GM12878 (cell line): Measurements from ENCODE around the gene AKAP8. TPM values are rescaled to one million over a fixed set of nuclear protein-coding genes. Genes with fewer than 3 reads are reported as not detected.
A peak's percentile ranks its signal among the peaks of the same experiment; 100 is the strongest.

Source experiments
- ATAC-seq: fragments of 200-7000 bp; cut with Tn5 transposase; 3 replicates; pipeline ENCODE4 v1.9.1; 2020; ENCODE audit warnings: mild to moderate bottlenecking, moderate library complexity
- BruUV-seq: library from RNA; stranded (reverse); fragments of 400-500 nt; replicated peaks from 2 replicates; lab custom pipeline; 2021; lab: Mats Ljungman, UMichigan
- CTCF ChIA-PET: fragments of 300-600 bp; sonication (Branson Sonifier 250); formaldehyde crosslinking; extraction: SDS; loops from one replicate; lab custom pipeline; 2021; ENCODE audit warnings: inconsistent platforms; lab: Yijun Ruan, JAX
- POLR2A ChIA-PET: fragments of 350-600 bp; formaldehyde crosslinking; extraction: SDS; loops from one replicate; lab custom pipeline; 2021; ENCODE audit warnings: inconsistent platforms; lab: Charles Lee
- RAD21 ChIA-PET: fragments of 300-600 bp; sonication (Branson Sonifier 250); formaldehyde crosslinking; loops from one replicate; lab custom pipeline; 2023; ENCODE audit warnings: antibody characterized with exemption; ENCODE audit not compliant: unreplicated experiment; lab: Charles Lee
- SMC1A ChIA-PET: fragments of 300-600 bp; sonication (Branson Sonifier 250); formaldehyde crosslinking; loops from one replicate; lab custom pipeline; 2023; ENCODE audit not compliant: unreplicated experiment, uncharacterized antibody; lab: Charles Lee
- DNase-seq: peaks from one replicate; pipeline ENCODE4 v3.0.0-alpha.2; 2011; ENCODE audit warnings: low read depth, low spot score
- FAIRE-seq: peaks from 3 replicates; lab custom pipeline; 2011; peaks lifted over from hg19 to GRCh38; lab: Jason Lieb, UNC
- H2AFZ ChIP-seq: 2 replicates; pipeline ENCODE4 v1.6.0; 2011; ENCODE audit warnings: low read depth, low read length, control low read depth; ENCODE audit not compliant: control insufficient read depth
- H3K27ac ChIP-seq: 2 replicates; pipeline ENCODE4 v1.5.1; 2011; ENCODE audit warnings: control low read depth; ENCODE audit not compliant: control insufficient read depth, insufficient read depth
- H3K27me3 ChIP-seq, 2 experiments: replicated peaks in 1 of 2; 2 replicates each; pipeline versions ENCODE4 v1.6.0 to v1.6.1; 2011; ENCODE audit warnings: low read length in 1 of 2; ENCODE audit not compliant: control insufficient read depth in 2 of 2, insufficient read depth in 2 of 2
- H3K36me3 ChIP-seq, 2 experiments: 2 replicates each; pipeline ENCODE4 v1.5.1; 2011; ENCODE audit warnings: low read length in 1 of 2; ENCODE audit not compliant: control insufficient read depth in 2 of 2, insufficient read depth in 2 of 2
- H3K4me1 ChIP-seq: 2 replicates; pipeline ENCODE4 v1.6.1; 2011; ENCODE audit warnings: mild to moderate bottlenecking, low read length, moderate library complexity, mixed read lengths; ENCODE audit not compliant: control insufficient read depth, insufficient read depth
- H3K4me2 ChIP-seq: 2 replicates; pipeline ENCODE4 v1.6.0; 2011; ENCODE audit warnings: control low read depth; ENCODE audit not compliant: control insufficient read depth, insufficient read depth
- H3K4me3 ChIP-seq: fragments of 200-600 bp; sonication (generic); 2 replicates; pipeline ENCODE4 v1.5.1; 2016
- H3K79me2 ChIP-seq: 2 replicates; pipeline ENCODE4 v1.6.0; 2011; ENCODE audit warnings: low read length; ENCODE audit not compliant: control insufficient read depth, insufficient read depth
- H3K9ac ChIP-seq: 2 replicates; pipeline ENCODE4 v1.8.0; 2011; ENCODE audit warnings: low read length, control low read depth, mixed read lengths; ENCODE audit not compliant: control insufficient read depth, insufficient read depth
- H3K9me3 ChIP-seq: replicated peaks from 3 replicates; pipeline ENCODE4 v1.5.1; 2011; ENCODE audit warnings: mild to moderate bottlenecking, low read length; ENCODE audit not compliant: control insufficient read depth, insufficient read depth
- H4K20me1 ChIP-seq: 2 replicates; pipeline ENCODE4 v1.6.0; 2011; ENCODE audit not compliant: control insufficient read depth, insufficient read depth
- ASH2L ChIP-seq: fragments of 300-600, 200-600 bp; sonication (generic); IDR thresholded peaks from 2 replicates; pipeline ENCODE4 v1.6.1; 2017; ENCODE audit warnings: low read depth, mild to moderate bottlenecking, borderline replicate concordance
- BRCA1 ChIP-seq: IDR thresholded peaks from 2 replicates; pipeline ENCODE4 v1.6.1; 2011; ENCODE audit warnings: low read depth, low read length, improper control_type of control experiment
- CHD4 ChIP-seq: fragments of 200-600 bp; sonication (generic); IDR thresholded peaks from 2 replicates; pipeline ENCODE4 v1.6.1; 2016; ENCODE audit warnings: mild to moderate bottlenecking
- ESRRA ChIP-seq: IDR thresholded peaks from 2 replicates; pipeline ENCODE4 v1.6.1; 2012; ENCODE audit warnings: mild to moderate bottlenecking, low read length, improper control_type of control experiment
- KAT2A ChIP-seq: conservative IDR thresholded peaks from 2 replicates; pipeline ENCODE4 v1.6.1; 2011; ENCODE audit warnings: low read depth, low read length; ENCODE audit not compliant: control insufficient read depth
- KDM1A ChIP-seq: fragments of 200-600 bp; sonication (generic); IDR thresholded peaks from 2 replicates; pipeline ENCODE4 v1.6.1; 2016; ENCODE audit warnings: borderline replicate concordance
- MTA3 ChIP-seq: IDR thresholded peaks from 2 replicates; pipeline ENCODE4 v1.6.1; 2012; ENCODE audit warnings: low read length, inconsistent platforms, borderline replicate concordance
- NFXL1 ChIP-seq: fragments of 450-650 bp; IDR thresholded peaks from 2 replicates; pipeline ENCODE4 v1.6.1; 2017; ENCODE audit warnings: antibody characterized with exemption, mild to moderate bottlenecking, borderline replicate concordance
- RBBP5 ChIP-seq: fragments of 200-600 bp; sonication (generic); conservative IDR thresholded peaks from 2 replicates; pipeline ENCODE4 v1.6.1; 2016
- RFX5 ChIP-seq: IDR thresholded peaks from 2 replicates; pipeline ENCODE4 v1.6.1; 2011; ENCODE audit warnings: low read depth, low read length, improper control_type of control experiment
- TAF1 ChIP-seq: IDR thresholded peaks from 2 replicates; pipeline ENCODE4 v1.6.1; 2011; ENCODE audit warnings: mild to moderate bottlenecking, low read depth, low read length, borderline replicate concordance
- WRNIP1 ChIP-seq: IDR thresholded peaks from 2 replicates; pipeline ENCODE4 v1.6.1; 2011; ENCODE audit warnings: low read depth, low read length, improper control_type of control experiment, borderline replicate concordance
- YY1 ChIP-seq: IDR thresholded peaks from 2 replicates; pipeline ENCODE4 v1.6.1; 2011; ENCODE audit warnings: low read depth, mild to moderate bottlenecking, low read length
- WGBS: methylation state at CpG from one replicate; pipeline ENCODE4 v1.1.6; 2016; ENCODE audit warnings: low lambda C conversion rate; ENCODE audit not compliant: insufficient replicate concordance, insufficient coverage; ENCODE audit errors: missing lambda C conversion rate; 5-methylcytosine and 5-hydroxymethylcytosine counted together
- in situ Hi-C: fragments of 300-500 bp; cut with MboI; formaldehyde crosslinking; loops from 9 replicates; pipeline ENCODE4 v1.14.3; 2018; ENCODE audit warnings: mixed read lengths
- intact Hi-C: fragments of 100-400 bp; cut with micrococcal nuclease; formaldehyde crosslinking; loops from one replicate; pipeline ENCODE4 v1.14.2; 2022; ENCODE audit not compliant: unreplicated experiment
- polyA plus RNA-seq, 11 experiments: library from polyadenylated mRNA; depleted of rRNA in 4 of 11; unstranded in 6 of 11; stranded (reverse) in 5 of 11; fragments of >200 nt; fragmentation: Nextera tagmentation in 4 of 11; fragmentation: Illumina TruSeq in 1 of 11; extraction: Ambion mirVana in 4 of 11; extraction: Trizol in 1 of 11; gene quantifications; 1 replicate in 1 of 11; 2 replicates in 10 of 11; pipeline versions ENCODE4 v1.2.1 to v1.2.3, GENCODE V29; 2011 to 2016; ENCODE audit warnings: inconsistent platforms in 2 of 11, missing spikeins in 2 of 11, low read depth in 1 of 11
- total RNA-seq, 4 experiments: library from RNA; depleted of rRNA in 3 of 4; stranded (reverse); fragments of >200 nt in 3 of 4; fragmentation: Illumina TruSeq in 1 of 4; extraction: Trizol in 1 of 4; gene quantifications; 2 replicates each; pipeline versions ENCODE4 v1.2.1 to v1.2.3, GENCODE V29; 2013 to 2021
- TF ChIP-seq, protein P1 (sequence below): fragments of 450-650 bp; IDR thresholded peaks from 2 replicates; pipeline ENCODE4 v1.6.1; 2017; ENCODE audit warnings: antibody characterized with exemption, mild to moderate bottlenecking, moderate library complexity
- TF ChIP-seq, protein P2 (sequence below): IDR thresholded peaks from 2 replicates; pipeline ENCODE4 v1.6.1; 2012; ENCODE audit warnings: low read length, inconsistent platforms
- TF ChIP-seq, protein P3 (sequence below): fragments of 450-650 bp; formaldehyde crosslinking; IDR thresholded peaks from 2 replicates; pipeline ENCODE4 v1.4.0; 2022; ENCODE audit warnings: mild to moderate bottlenecking, moderate library complexity

Gene AKAP8
- total and polyA plus RNA-seq, 10 of the 15 experiments (the other 5 are each of a cell fraction or from before 2014, with no cell fraction given): 5.3 to 57.7 (median 20.6) TPM

DNA sequence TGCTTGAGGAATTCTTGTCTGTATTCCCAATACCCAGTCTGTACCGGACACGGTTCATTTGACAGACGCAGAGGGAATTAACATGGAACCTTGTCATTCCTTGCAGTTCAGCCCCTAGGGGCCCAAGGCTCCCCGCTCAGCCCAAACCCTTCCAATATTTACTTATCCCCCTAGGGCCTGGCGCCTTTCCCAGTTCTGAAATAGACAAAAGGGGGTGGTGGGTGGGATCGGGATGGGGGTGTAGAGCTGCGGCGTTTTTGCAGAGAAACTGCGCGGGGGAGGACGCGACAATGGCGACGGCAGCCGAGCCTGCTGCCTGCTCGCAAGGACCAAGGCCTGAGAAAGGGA is 38.6 kb upstream of the AKAP8 start:
- ATAC-seq (no peak), DNase-seq (no peak), FAIRE-seq (no peak)
- RAD21 ChIA-PET: interaction anchor here (0.7 to 2.6 kb wide), 13 partner anchors 11 to 767 kb away, joined by 3 to 43 read pairs (median 3); partner anchors contain the start of genes AKAP8, FAM32A and RASAL3
- no peak for TF ChIP-seq YY1
- TF ChIP-seq BRCA1: no peak
- no peak for TF ChIP-seq NFXL1
- TF ChIP-seq MTA3: no peak
- TF ChIP-seq KAT2A: no peak
- no peak for TF ChIP-seq ASH2L
- TF ChIP-seq, protein P1, sequence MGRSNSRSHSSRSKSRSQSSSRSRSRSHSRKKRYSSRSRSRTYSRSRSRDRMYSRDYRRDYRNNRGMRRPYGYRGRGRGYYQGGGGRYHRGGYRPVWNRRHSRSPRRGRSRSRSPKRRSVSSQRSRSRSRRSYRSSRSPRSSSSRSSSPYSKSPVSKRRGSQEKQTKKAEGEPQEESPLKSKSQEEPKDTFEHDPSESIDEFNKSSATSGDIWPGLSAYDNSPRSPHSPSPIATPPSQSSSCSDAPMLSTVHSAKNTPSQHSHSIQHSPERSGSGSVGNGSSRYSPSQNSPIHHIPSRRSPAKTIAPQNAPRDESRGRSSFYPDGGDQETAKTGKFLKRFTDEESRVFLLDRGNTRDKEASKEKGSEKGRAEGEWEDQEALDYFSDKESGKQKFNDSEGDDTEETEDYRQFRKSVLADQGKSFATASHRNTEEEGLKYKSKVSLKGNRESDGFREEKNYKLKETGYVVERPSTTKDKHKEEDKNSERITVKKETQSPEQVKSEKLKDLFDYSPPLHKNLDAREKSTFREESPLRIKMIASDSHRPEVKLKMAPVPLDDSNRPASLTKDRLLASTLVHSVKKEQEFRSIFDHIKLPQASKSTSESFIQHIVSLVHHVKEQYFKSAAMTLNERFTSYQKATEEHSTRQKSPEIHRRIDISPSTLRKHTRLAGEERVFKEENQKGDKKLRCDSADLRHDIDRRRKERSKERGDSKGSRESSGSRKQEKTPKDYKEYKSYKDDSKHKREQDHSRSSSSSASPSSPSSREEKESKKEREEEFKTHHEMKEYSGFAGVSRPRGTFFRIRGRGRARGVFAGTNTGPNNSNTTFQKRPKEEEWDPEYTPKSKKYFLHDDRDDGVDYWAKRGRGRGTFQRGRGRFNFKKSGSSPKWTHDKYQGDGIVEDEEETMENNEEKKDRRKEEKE: no peak
- no peak for TF ChIP-seq WRNIP1
- TF ChIP-seq, protein P2, sequence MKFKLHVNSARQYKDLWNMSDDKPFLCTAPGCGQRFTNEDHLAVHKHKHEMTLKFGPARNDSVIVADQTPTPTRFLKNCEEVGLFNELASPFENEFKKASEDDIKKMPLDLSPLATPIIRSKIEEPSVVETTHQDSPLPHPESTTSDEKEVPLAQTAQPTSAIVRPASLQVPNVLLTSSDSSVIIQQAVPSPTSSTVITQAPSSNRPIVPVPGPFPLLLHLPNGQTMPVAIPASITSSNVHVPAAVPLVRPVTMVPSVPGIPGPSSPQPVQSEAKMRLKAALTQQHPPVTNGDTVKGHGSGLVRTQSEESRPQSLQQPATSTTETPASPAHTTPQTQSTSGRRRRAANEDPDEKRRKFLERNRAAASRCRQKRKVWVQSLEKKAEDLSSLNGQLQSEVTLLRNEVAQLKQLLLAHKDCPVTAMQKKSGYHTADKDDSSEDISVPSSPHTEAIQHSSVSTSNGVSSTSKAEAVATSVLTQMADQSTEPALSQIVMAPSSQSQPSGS: no peak
- TF ChIP-seq, protein P3, sequence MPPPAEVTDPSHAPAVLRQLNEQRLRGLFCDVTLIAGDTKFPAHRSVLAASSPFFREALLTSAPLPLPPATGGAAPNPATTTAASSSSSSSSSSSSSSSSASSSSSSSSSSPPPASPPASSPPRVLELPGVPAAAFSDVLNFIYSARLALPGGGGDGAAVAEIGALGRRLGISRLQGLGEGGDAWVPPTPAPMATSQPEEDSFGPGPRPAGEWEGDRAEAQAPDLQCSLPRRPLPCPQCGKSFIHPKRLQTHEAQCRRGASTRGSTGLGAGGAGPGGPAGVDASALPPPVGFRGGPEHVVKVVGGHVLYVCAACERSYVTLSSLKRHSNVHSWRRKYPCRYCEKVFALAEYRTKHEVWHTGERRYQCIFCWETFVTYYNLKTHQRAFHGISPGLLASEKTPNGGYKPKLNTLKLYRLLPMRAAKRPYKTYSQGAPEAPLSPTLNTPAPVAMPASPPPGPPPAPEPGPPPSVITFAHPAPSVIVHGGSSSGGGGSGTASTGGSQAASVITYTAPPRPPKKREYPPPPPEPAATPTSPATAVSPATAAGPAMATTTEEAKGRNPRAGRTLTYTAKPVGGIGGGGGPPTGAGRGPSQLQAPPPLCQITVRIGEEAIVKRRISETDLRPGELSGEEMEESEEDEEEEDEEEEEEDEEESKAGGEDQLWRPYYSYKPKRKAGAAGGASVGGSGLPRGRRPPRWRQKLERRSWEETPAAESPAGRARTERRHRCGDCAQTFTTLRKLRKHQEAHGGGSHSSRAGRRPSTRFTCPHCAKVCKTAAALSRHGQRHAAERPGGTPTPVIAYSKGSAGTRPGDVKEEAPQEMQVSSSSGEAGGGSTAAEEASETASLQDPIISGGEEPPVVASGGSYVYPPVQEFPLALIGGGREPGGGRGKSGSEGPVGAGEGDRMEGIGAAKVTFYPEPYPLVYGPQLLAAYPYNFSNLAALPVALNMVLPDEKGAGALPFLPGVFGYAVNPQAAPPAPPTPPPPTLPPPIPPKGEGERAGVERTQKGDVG: no peak
- TF ChIP-seq TAF1: no peak
- TF ChIP-seq KDM1A: no peak
- TF ChIP-seq RFX5: no peak
- no peak for TF ChIP-seq ESRRA
- TF ChIP-seq CHD4: no peak
- no peak for TF ChIP-seq RBBP5
- intact Hi-C loops: loop anchor here (2.0 to 10.0 kb wide), 3 partner anchors 15 to 241 kb away; partner anchors contain the start of gene RASAL3
- H4K20me1 ChIP-seq: 0 out of 2 replicates have a peak, but pooled peaks cover 3% of the 10 kb centered on the region
- SMC1A ChIA-PET: interaction anchor here (1.1 to 4.4 kb wide), 6 partner anchors 39 to 137 kb away, joined by 3 to 34 read pairs (median 16); partner anchors contain the start of genes AKAP8 and RASAL3
- H3K9me3 ChIP-seq: no peaks in the 10 kb centered on the region; the same call in 2 of the 3 replicates
- BruUV-seq: no TSS peak
- WGBS: 3% methylated on average over 16 of the region's 16 CpGs
- H3K4me2 ChIP-seq: peak overlapping the region; percentile 97
- peaks cover 8% of the 10 kb centered on the region for H3K4me1 ChIP-seq
- H3K36me3 ChIP-seq: peaks cover 7 to 11% of the 10 kb centered on the region in 2 experiments
- peak overlapping the region; percentile 98 for H3K4me3 ChIP-seq
- POLR2A ChIA-PET: interaction anchor here (1.1 to 2.7 kb wide), 6 partner anchors 11 to 85 kb away, joined by 4 to 19 read pairs (median 7); partner anchors contain the start of genes AKAP8 and BRD4
- peak overlapping the region; percentile 88 for H3K27ac ChIP-seq
- peak overlapping the region; percentile 86 for H2AFZ ChIP-seq
- in situ Hi-C loops: no loop called here
- peak overlapping the region; percentile 97 for H3K9ac ChIP-seq
- H3K27me3 ChIP-seq: no peaks in the 10 kb centered on the region
- CTCF ChIA-PET: interaction anchor here (0.9 to 6.1 kb wide), 14 partner anchors 11 to 317 kb away, joined by 3 to 85 read pairs (median 9); partner anchors contain the start of gene AKAP8
- peaks cover 47% of the 10 kb centered on the region for H3K79me2 ChIP-seq
